ENCODE measurements around the gene DYNLT2B.

DNA sequence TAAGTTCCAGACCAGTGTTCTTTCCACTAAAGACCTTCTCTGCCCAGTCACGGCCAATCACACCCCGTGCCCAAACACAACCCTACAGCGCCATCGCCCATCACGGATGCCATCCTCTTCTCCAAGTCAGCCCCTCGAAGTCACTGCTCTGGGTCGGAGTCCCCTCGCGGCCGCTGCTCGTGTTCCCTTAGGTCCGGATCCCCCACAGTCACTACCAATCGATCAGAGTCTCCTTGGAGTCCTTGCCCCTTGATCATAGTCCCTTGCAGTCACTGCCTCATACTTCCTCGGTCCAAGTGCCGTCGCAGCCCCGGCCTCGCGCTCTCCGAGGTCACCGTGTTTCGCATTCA is 31.0 kb downstream of the DYNLT2B start:
- TF ChIP-seq, protein P1, sequence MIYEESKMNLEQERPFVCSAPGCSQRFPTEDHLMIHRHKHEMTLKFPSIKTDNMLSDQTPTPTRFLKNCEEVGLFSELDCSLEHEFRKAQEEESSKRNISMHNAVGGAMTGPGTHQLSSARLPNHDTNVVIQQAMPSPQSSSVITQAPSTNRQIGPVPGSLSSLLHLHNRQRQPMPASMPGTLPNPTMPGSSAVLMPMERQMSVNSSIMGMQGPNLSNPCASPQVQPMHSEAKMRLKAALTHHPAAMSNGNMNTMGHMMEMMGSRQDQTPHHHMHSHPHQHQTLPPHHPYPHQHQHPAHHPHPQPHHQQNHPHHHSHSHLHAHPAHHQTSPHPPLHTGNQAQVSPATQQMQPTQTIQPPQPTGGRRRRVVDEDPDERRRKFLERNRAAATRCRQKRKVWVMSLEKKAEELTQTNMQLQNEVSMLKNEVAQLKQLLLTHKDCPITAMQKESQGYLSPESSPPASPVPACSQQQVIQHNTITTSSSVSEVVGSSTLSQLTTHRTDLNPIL (CRISPR knock-in tag; IDR thresholded peaks at IDR 0.05; ENCODE audit: low read depth) = no peak
- TF ChIP-seq ZFP30 (CRISPR knock-in tag; IDR thresholded peaks at IDR 0.05) (no peak), CSDC2 (CRISPR knock-in tag; IDR thresholded peaks at IDR 0.05) (no peak), GLIS3 (CRISPR knock-in tag; IDR thresholded peaks at IDR 0.05) (no peak), RARB (CRISPR knock-in tag; IDR thresholded peaks at IDR 0.05) (no peak)
- TF ChIP-seq, protein P2, sequence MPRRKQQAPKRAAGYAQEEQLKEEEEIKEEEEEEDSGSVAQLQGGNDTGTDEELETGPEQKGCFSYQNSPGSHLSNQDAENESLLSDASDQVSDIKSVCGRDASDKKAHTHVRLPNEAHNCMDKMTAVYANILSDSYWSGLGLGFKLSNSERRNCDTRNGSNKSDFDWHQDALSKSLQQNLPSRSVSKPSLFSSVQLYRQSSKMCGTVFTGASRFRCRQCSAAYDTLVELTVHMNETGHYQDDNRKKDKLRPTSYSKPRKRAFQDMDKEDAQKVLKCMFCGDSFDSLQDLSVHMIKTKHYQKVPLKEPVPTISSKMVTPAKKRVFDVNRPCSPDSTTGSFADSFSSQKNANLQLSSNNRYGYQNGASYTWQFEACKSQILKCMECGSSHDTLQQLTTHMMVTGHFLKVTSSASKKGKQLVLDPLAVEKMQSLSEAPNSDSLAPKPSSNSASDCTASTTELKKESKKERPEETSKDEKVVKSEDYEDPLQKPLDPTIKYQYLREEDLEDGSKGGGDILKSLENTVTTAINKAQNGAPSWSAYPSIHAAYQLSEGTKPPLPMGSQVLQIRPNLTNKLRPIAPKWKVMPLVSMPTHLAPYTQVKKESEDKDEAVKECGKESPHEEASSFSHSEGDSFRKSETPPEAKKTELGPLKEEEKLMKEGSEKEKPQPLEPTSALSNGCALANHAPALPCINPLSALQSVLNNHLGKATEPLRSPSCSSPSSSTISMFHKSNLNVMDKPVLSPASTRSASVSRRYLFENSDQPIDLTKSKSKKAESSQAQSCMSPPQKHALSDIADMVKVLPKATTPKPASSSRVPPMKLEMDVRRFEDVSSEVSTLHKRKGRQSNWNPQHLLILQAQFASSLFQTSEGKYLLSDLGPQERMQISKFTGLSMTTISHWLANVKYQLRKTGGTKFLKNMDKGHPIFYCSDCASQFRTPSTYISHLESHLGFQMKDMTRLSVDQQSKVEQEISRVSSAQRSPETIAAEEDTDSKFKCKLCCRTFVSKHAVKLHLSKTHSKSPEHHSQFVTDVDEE (CRISPR knock-in tag; IDR thresholded peaks at IDR 0.05) = no peak

All from SK-N-SH treated with all-trans-retinoic acid at 6 μM for 48 hours (cell line).